Calu3 (cell line): Measurements from ENCODE around the gene NKX1-1. TPM values are rescaled to one million over a fixed set of nuclear protein-coding genes. Genes with fewer than 3 reads are reported as not detected.

Source experiments
- BruUV-seq: library from RNA; stranded (reverse); fragments of 400-500 nt; replicated peaks from 2 replicates; lab custom pipeline; 2021; lab: Mats Ljungman, UMichigan
- CTCF ChIA-PET: fragments of 300-600 bp; sonication (Branson Sonifier 250); formaldehyde crosslinking; loops from one replicate; lab custom pipeline; 2022; ENCODE audit warnings: antibody characterized with exemption; lab: Charles Lee
- DNase-seq: peaks from one replicate; pipeline ENCODE4 v3.0.0; 2022
- H3K27ac Mint-ChIP-seq: one replicate; pipeline ENCODE4 v1.8.0; 2022; ENCODE audit warnings: mixed read lengths; ENCODE audit not compliant: unreplicated experiment
- H3K27me3 Mint-ChIP-seq: one replicate; pipeline ENCODE4 v1.8.0; 2022; ENCODE audit warnings: mixed read lengths; ENCODE audit not compliant: unreplicated experiment
- H3K36me3 Mint-ChIP-seq: one replicate; pipeline ENCODE4 v1.8.0; 2022; ENCODE audit warnings: mild to moderate bottlenecking, moderate library complexity, mixed read lengths; ENCODE audit not compliant: insufficient read depth, unreplicated experiment
- H3K4me1 Mint-ChIP-seq: one replicate; pipeline ENCODE4 v1.8.0; 2022; ENCODE audit warnings: mild to moderate bottlenecking, low read depth, mixed read lengths; ENCODE audit not compliant: unreplicated experiment
- H3K4me3 Mint-ChIP-seq: one replicate; pipeline ENCODE4 v1.8.0; 2022; ENCODE audit warnings: mild to moderate bottlenecking, low read depth, moderate library complexity, mixed read lengths; ENCODE audit not compliant: unreplicated experiment
- H3K9me3 Mint-ChIP-seq: one replicate; pipeline ENCODE4 v1.8.0; 2022; ENCODE audit warnings: low read depth, mixed read lengths; ENCODE audit not compliant: unreplicated experiment
- CTCF ChIP-seq: fragments of 200-600 bp; IDR thresholded peaks from one replicate; pipeline ENCODE4 v1.8.0; 2022; ENCODE audit warnings: antibody characterized with exemption; ENCODE audit not compliant: unreplicated experiment
- intact Hi-C: fragments of 100-400 bp; cut with micrococcal nuclease; formaldehyde crosslinking; loops from one replicate; pipeline ENCODE4 v1.10.0; 2022; ENCODE audit not compliant: unreplicated experiment
- total RNA-seq: library from RNA; stranded (reverse); gene quantifications from 2 replicates; pipeline ENCODE4 v1.2.3, GENCODE V29; 2022

The NKX1-1 gene
- total RNA-seq, 1 experiment from 2014 or later, result not detected

GRCh38 chr4:1362521-1362920 lies 43.7 kb downstream of the NKX1-1 start:
- CTCF ChIA-PET, result no interaction called here
- no peak for TF ChIP-seq CTCF
- H3K4me1 Mint-ChIP-seq, result no peaks in the 10 kb centered on the region
- DNase-seq, result no peak
- no peaks in the 10 kb centered on the region for H3K9me3 Mint-ChIP-seq
- no peaks in the 10 kb centered on the region for H3K36me3 Mint-ChIP-seq
- no peaks in the 10 kb centered on the region for H3K27me3 Mint-ChIP-seq
- BruUV-seq, result no TSS peak
- intact Hi-C loops, result no loop called here
- no peak overlapping the region for H3K27ac Mint-ChIP-seq
- H3K4me3 Mint-ChIP-seq, result no peak overlapping the region

GRCh38 chr4:1362046-1362445 lies 44.2 kb downstream of the NKX1-1 start:
- no peaks in the 10 kb centered on the region for H3K9me3 Mint-ChIP-seq
- no peak overlapping the region for H3K4me3 Mint-ChIP-seq
- no peaks in the 10 kb centered on the region for H3K4me1 Mint-ChIP-seq
- no peak overlapping the region for H3K27ac Mint-ChIP-seq
- DNase-seq, result no peak
- intact Hi-C loops, result no loop called here
- H3K27me3 Mint-ChIP-seq, result no peaks in the 10 kb centered on the region
- H3K36me3 Mint-ChIP-seq, result no peaks in the 10 kb centered on the region
- CTCF ChIA-PET, result no interaction called here
- BruUV-seq, result no TSS peak
- no peak for TF ChIP-seq CTCF

GRCh38 chr4:1361431-1361830 lies 44.8 kb downstream of the NKX1-1 start:
- BruUV-seq, result no TSS peak
- TF ChIP-seq CTCF, result no peak
- no peak for DNase-seq
- Mint-ChIP-seq H3K4me3 (no peak overlapping the region), H3K36me3 (peaks cover 2% of the 10 kb centered on the region), H3K27ac (no peak overlapping the region), H3K9me3 (no peaks in the 10 kb centered on the region), H3K27me3 (no peaks in the 10 kb centered on the region), H3K4me1 (no peaks in the 10 kb centered on the region)
- CTCF ChIA-PET, result no interaction called here
- intact Hi-C loops, result no loop called here

GRCh38 chr4:1360423-1361283 lies 45.6 kb downstream of the NKX1-1 start:
- CTCF ChIA-PET, result no interaction called here
- H3K27ac Mint-ChIP-seq, result no peak overlapping the region

More at GRCh38 chr4:1360423-1361283, 45.6 kb downstream of the NKX1-1 start:
- DNase-seq, result no peak
- no peak for TF ChIP-seq CTCF
- intact Hi-C loops, result no loop called here
- no TSS peak for BruUV-seq
- Mint-ChIP-seq H3K9me3 (no peaks in the 10 kb centered on the region), H3K4me1 (no peaks in the 10 kb centered on the region), H3K27me3 (no peaks in the 10 kb centered on the region), H3K36me3 (peaks cover 5% of the 10 kb centered on the region), H3K4me3 (no peak overlapping the region)
